RWPE2 (cell line): ENCODE data around the gene SAMD11.
"Not testable (repeated sequence)": the region's sequence is repeated elsewhere in the genome, so short reads cannot be mapped to it uniquely, and the experiment has no call there.

Experiments used
- ATAC-seq: fragments of 200-7000 bp; cut with Tn5 transposase; 3 replicates; pipeline ENCODE4 v1.9.1; 2021; ENCODE audit warnings: low read depth
- DNase-seq: peaks from one replicate; pipeline ENCODE4 v3.0.0-alpha.2; 2020; ENCODE audit warnings: low spot score
- H3K27ac ChIP-seq: fragments of 450-650 bp; 2 replicates; pipeline ENCODE4 v1.5.1; 2017; ENCODE audit warnings: mild to moderate bottlenecking; ENCODE audit not compliant: poor library complexity, severe bottlenecking
- H3K27me3 ChIP-seq: fragments of 250-450 bp; sonication (Bioruptor Pico); 2 replicates; pipeline ENCODE4 v1.5.1; 2021; ENCODE audit warnings: mild to moderate bottlenecking, moderate library complexity; ENCODE audit not compliant: insufficient read depth, poor library complexity, severe bottlenecking
- H3K36me3 ChIP-seq: fragments of 250-450 bp; sonication (Bioruptor Pico); 2 replicates; pipeline ENCODE4 v1.5.1; 2020; ENCODE audit warnings: low read depth, mild to moderate bottlenecking, moderate library complexity
- H3K4me1 ChIP-seq: fragments of 250-450 bp; sonication (Bioruptor Pico); 2 replicates; pipeline ENCODE4 v1.5.1; 2021; ENCODE audit warnings: mild to moderate bottlenecking, moderate library complexity; ENCODE audit not compliant: insufficient read depth, poor library complexity, severe bottlenecking
- H3K4me3 ChIP-seq: fragments of 250-450 bp; sonication (Bioruptor Pico); 2 replicates; pipeline ENCODE4 v1.5.1; 2021; ENCODE audit warnings: mild to moderate bottlenecking, moderate library complexity; ENCODE audit not compliant: severe bottlenecking
- H3K9me3 ChIP-seq: fragments of 250-450 bp; sonication (Bioruptor Pico); 2 replicates; pipeline ENCODE4 v1.5.1; 2021; ENCODE audit warnings: mild to moderate bottlenecking, moderate library complexity; ENCODE audit not compliant: severe bottlenecking
- CTCF ChIP-seq: fragments of 450-650 bp; IDR thresholded peaks from one replicate; pipeline ENCODE4 v1.5.1; 2017; ENCODE audit warnings: mild to moderate bottlenecking, moderate library complexity; ENCODE audit not compliant: poor library complexity, severe bottlenecking

SAMD11 gene, protein sequence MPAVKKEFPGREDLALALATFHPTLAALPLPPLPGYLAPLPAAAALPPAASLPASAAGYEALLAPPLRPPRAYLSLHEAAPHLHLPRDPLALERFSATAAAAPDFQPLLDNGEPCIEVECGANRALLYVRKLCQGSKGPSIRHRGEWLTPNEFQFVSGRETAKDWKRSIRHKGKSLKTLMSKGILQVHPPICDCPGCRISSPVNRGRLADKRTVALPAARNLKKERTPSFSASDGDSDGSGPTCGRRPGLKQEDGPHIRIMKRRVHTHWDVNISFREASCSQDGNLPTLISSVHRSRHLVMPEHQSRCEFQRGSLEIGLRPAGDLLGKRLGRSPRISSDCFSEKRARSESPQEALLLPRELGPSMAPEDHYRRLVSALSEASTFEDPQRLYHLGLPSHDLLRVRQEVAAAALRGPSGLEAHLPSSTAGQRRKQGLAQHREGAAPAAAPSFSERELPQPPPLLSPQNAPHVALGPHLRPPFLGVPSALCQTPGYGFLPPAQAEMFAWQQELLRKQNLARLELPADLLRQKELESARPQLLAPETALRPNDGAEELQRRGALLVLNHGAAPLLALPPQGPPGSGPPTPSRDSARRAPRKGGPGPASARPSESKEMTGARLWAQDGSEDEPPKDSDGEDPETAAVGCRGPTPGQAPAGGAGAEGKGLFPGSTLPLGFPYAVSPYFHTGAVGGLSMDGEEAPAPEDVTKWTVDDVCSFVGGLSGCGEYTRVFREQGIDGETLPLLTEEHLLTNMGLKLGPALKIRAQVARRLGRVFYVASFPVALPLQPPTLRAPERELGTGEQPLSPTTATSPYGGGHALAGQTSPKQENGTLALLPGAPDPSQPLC

DNA sequence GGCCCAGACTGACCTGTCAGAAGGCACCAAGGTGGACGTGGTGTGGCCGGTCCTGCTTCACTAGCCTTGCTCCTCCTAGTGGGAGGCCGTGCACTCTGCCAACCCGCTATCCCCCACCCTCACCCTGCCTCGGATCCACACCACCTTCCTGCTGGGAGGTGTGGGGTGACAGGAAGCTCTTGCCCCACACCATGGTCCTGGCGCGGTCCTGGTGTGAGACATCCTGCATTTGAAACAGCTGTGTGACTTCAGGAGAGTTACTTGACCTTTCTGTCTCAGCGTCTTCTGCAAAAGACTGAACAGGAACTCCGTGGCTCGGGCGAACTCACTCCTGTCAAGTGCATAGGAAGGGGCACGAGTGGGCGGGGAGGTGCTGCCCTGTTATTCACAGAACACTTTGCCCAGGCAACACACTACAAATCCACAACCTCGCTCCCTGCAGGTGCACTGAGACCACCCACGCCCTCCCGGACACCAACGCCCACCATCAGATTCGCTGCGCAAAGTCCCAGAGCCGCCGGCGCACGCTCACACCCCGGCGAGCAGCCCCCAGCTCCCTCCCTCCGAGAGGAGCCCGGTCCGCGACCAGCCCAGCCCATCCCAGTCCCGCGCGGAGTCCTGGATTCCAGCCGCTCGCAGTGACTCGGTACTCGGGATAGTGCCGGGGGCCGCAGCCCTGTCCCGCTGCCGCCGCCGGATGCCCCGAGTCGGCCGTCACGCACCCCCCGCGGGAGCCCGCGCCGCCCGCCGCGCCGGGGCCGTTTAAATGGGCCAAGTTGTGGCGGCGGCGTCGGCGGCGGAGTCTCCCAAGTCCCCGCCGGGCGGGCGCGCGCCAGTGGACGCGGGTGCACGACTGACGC lies at the start of gene SAMD11:
TSS of gene SAMD11 (plus strand) at position 793 of the 860 bp plus-strand sequence. CDS start 509 bp downstream, outside the sequence.
- Histone ChIP-seq H3K27me3 (peaks cover 82% of the 10 kb centered on the region), H3K9me3 (no peaks in the 10 kb centered on the region), H3K4me1 (peaks cover 4% of the 10 kb centered on the region), H3K36me3 (no peaks in the 10 kb centered on the region), H3K27ac (no peak within 1 kb of the TSS), H3K4me3 (peak within 1 kb of the TSS; percentile 31)
- ATAC-seq (peak; percentile 33; the same call in 2 of the 3 replicates), DNase-seq (no peak)
- no peak for TF ChIP-seq CTCF

DNA sequence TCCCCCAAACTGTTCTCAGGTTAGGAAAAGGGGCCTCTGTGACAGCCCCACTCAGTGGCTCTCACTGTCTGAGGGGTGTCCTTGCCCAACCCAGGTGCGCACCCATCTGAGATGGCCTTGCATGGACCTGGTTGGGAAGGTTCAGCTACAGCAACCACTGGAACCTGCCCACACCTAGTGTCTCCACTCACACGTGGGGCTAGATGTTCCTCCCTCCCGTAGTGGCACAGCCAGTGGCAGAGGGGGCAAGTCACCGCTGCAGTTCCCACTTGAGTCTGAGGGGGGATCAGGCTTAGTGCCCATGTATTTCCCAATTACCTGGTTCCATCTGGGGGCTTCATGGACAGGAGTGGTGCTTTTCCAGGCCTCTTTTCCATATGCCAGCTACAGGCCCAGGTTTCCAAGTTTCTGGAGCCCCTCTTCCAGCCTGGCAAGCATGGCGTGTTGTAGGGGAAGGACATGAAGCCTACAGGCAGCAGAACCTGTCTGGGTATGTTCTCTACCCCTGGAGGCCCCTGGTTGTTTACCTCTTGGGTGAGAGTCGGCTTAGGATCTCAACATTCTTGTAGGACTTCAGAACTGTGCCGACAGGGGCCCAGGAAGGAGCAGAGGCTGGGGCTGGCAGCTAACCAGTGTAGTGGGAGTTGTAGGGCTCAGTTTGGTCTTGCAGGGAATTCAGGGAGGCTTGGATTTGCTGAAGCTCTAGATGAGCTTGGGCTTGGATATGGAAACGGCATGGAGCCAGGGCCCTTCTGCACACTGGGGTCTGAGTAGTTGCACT lies 47.1 kb upstream of the SAMD11 start:
- not testable (repeated sequence) for H3K27ac ChIP-seq, H3K4me1 ChIP-seq, H3K9me3 ChIP-seq, H3K4me3 ChIP-seq, ATAC-seq, H3K36me3 ChIP-seq, DNase-seq
- peaks cover 13% of the 10 kb centered on the region for H3K27me3 ChIP-seq

GRCh38 chr1:877209-877986 lies 46.3 kb upstream of the SAMD11 start:
- not testable (repeated sequence) for H3K4me1 ChIP-seq, H3K27ac ChIP-seq, H3K9me3 ChIP-seq, ATAC-seq, DNase-seq, H3K4me3 ChIP-seq, H3K36me3 ChIP-seq
- H3K27me3 ChIP-seq: peaks cover 17% of the 10 kb centered on the region

DNA sequence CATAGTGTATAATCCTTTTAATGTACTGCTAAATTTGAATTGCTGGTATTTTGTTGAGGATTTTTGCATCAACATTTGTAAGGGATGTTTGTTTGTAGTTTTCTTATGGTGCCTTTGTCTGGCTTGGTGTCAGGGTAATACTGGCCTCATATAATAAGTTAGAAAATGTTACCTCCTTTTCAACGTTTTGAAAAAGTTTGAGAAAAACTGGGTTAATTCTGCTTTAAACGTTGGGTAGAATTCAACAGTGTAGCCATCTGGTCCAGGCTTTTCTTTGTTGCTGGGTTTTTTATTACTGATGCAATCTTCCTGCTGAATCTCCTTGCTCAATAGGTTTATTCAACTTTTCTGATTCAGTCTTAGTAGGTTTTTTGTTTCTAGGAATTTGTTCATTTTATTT lies 43.2 kb upstream of the SAMD11 start:
- H3K36me3 ChIP-seq: not testable (repeated sequence)

GRCh38 chr1:880915-881314 lies 42.8 kb upstream of the SAMD11 start:
- peaks cover 43% of the 10 kb centered on the region for H3K27me3 ChIP-seq
- H3K4me3 ChIP-seq, DNase-seq, H3K36me3 ChIP-seq, ATAC-seq, H3K4me1 ChIP-seq, H3K27ac ChIP-seq, H3K9me3 ChIP-seq: not testable (repeated sequence)

More for the DNA sequence above, 43.2 kb upstream of the SAMD11 start:
- not testable (repeated sequence) for H3K4me3 ChIP-seq, H3K27ac ChIP-seq, ATAC-seq, H3K9me3 ChIP-seq, H3K4me1 ChIP-seq, DNase-seq
- peaks cover 42% of the 10 kb centered on the region for H3K27me3 ChIP-seq

DNA sequence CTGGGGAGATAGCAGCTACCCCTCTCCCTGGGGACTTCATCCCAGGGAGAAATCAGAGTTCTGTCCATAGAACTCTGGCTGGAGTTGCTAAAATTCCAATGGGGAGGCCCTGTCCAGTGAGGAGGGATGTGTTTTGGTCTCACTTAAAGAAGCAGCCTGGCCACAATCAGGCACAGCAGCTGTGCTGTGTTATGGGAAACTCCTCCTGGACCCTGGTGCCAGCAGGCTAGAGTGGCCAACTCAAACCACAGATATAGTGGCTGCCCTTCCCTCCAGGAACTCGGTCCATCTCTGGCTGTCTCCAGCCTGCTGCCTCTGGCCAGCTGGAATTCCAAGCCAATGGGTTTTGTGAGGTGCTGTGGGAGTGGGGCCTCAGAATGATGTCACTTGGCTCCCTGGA lies 37.4 kb upstream of the SAMD11 start:
- Histone ChIP-seq H3K27ac (no peak overlapping the region), H3K36me3 (no peaks in the 10 kb centered on the region), H3K4me3 (no peak overlapping the region), H3K27me3 (peaks cover 42% of the 10 kb centered on the region), H3K4me1 (no peaks in the 10 kb centered on the region), H3K9me3 (no peaks in the 10 kb centered on the region)
- TF ChIP-seq CTCF: no peak
- no peak for ATAC-seq
- DNase-seq: no peak
